Mononuclear cell (primary cell): ENCODE measurements around the gene ITGA11. TPM values are rescaled to one million over a fixed set of nuclear protein-coding genes. Genes with fewer than 3 reads are reported as not detected.

ENCODE experiments used
- H3K27me3 ChIP-seq: 2 replicates; pipeline ENCODE4 v1.6.0; 2011; ENCODE audit warnings: low read length, control low read depth; ENCODE audit not compliant: insufficient read depth
- H3K4me1 ChIP-seq: 2 replicates; pipeline ENCODE4 v1.5.1; 2011; ENCODE audit warnings: mild to moderate bottlenecking, low read length, control low read depth; ENCODE audit not compliant: insufficient read depth
- H3K4me3 ChIP-seq: 2 replicates; pipeline ENCODE4 v1.5.1; 2011; ENCODE audit warnings: mild to moderate bottlenecking, low read length, moderate library complexity
- H3K9me3 ChIP-seq: 2 replicates; pipeline ENCODE4 v1.5.1; 2011; ENCODE audit warnings: low read depth, mild to moderate bottlenecking, control low read depth, low read length
- total RNA-seq: library from RNA; depleted of rRNA; stranded (reverse); fragments of >200 nt; gene quantifications from one replicate; pipeline ENCODE4 v1.2.3, GENCODE V29; 2012

Gene ITGA11
- total RNA-seq, 1 donor: under 0.01 TPM

- Histone ChIP-seq H3K27me3 (no peaks in the 10 kb centered on the region), H3K9me3 (no peaks in the 10 kb centered on the region), H3K4me1 (peaks cover 6% of the 10 kb centered on the region), H3K4me3 (no peak overlapping the region)
These were observed 87.4 kb downstream of the ITGA11 start for GRCh38 chr15:68344600-68344999.

- H3K4me1 ChIP-seq: peaks cover 6% of the 10 kb centered on the region
These were observed 88.3 kb downstream of the ITGA11 start for GRCh38 chr15:68343579-68344225.

GRCh38 chr15:68341760-68342725, 89.9 kb downstream of the ITGA11 start:
- Histone ChIP-seq H3K9me3 (no peaks in the 10 kb centered on the region), H3K4me1 (peaks cover 6% of the 10 kb centered on the region), H3K27me3 (no peaks in the 10 kb centered on the region), H3K4me3 (no peak overlapping the region)

More at GRCh38 chr15:68343579-68344225, 88.3 kb downstream of the ITGA11 start:
- no peaks in the 10 kb centered on the region for H3K27me3 ChIP-seq
- no peaks in the 10 kb centered on the region for H3K9me3 ChIP-seq
- H3K4me3 ChIP-seq: no peak overlapping the region

GRCh38 chr15:68340726-68341671, 91.0 kb downstream of the ITGA11 start:
- H3K4me3 ChIP-seq: no peak overlapping the region
- H3K4me1 ChIP-seq: peaks cover 6% of the 10 kb centered on the region
- H3K9me3 ChIP-seq: no peaks in the 10 kb centered on the region

GRCh38 chr15:68339481-68339880, 92.5 kb downstream of the ITGA11 start:
- no peak overlapping the region for H3K4me3 ChIP-seq
- H3K27me3 ChIP-seq: no peaks in the 10 kb centered on the region

More at GRCh38 chr15:68340726-68341671, 91.0 kb downstream of the ITGA11 start:
- no peaks in the 10 kb centered on the region for H3K27me3 ChIP-seq

GRCh38 chr15:68337826-68338225, 94.1 kb downstream of the ITGA11 start:
- Histone ChIP-seq H3K9me3 (no peaks in the 10 kb centered on the region), H3K4me1 (peaks cover 6% of the 10 kb centered on the region), H3K27me3 (no peaks in the 10 kb centered on the region), H3K4me3 (no peak overlapping the region)

More at GRCh38 chr15:68339481-68339880, 92.5 kb downstream of the ITGA11 start:
- H3K9me3 ChIP-seq: no peaks in the 10 kb centered on the region
- H3K4me1 ChIP-seq: peaks cover 6% of the 10 kb centered on the region

- no peak overlapping the region for H3K4me3 ChIP-seq
- H3K9me3 ChIP-seq: no peaks in the 10 kb centered on the region
- H3K27me3 ChIP-seq: no peaks in the 10 kb centered on the region
- peaks cover 1% of the 10 kb centered on the region for H3K4me1 ChIP-seq
These were observed 95.4 kb downstream of the ITGA11 start for GRCh38 chr15:68336516-68336915.

- H3K9me3 ChIP-seq: no peaks in the 10 kb centered on the region
- no peaks in the 10 kb centered on the region for H3K27me3 ChIP-seq
- no peaks in the 10 kb centered on the region for H3K4me1 ChIP-seq
- H3K4me3 ChIP-seq: no peak overlapping the region
These were observed 96.3 kb downstream of the ITGA11 start for GRCh38 chr15:68335655-68336054.

GRCh38 chr15:68335251-68335650, 96.7 kb downstream of the ITGA11 start:
- Histone ChIP-seq H3K4me3 (no peak overlapping the region), H3K27me3 (no peaks in the 10 kb centered on the region), H3K9me3 (no peaks in the 10 kb centered on the region), H3K4me1 (no peaks in the 10 kb centered on the region)

- no peak overlapping the region for H3K4me3 ChIP-seq
- H3K9me3 ChIP-seq: no peaks in the 10 kb centered on the region
- H3K27me3 ChIP-seq: no peaks in the 10 kb centered on the region
- H3K4me1 ChIP-seq: no peaks in the 10 kb centered on the region
These were observed 97.3 kb downstream of the ITGA11 start for GRCh38 chr15:68334661-68335124.

- Histone ChIP-seq H3K4me3 (no peak overlapping the region), H3K27me3 (no peaks in the 10 kb centered on the region), H3K4me1 (no peaks in the 10 kb centered on the region), H3K9me3 (no peaks in the 10 kb centered on the region)
These were observed 98.0 kb downstream of the ITGA11 start for GRCh38 chr15:68333775-68334470.

GRCh38 chr15:68332266-68332665, 99.7 kb downstream of the ITGA11 start:
- H3K4me3 ChIP-seq: no peak overlapping the region
- H3K9me3 ChIP-seq: no peaks in the 10 kb centered on the region
- H3K4me1 ChIP-seq: no peaks in the 10 kb centered on the region
- no peaks in the 10 kb centered on the region for H3K27me3 ChIP-seq

- H3K9me3 ChIP-seq: no peaks in the 10 kb centered on the region
- no peaks in the 10 kb centered on the region for H3K27me3 ChIP-seq
- H3K4me1 ChIP-seq: no peaks in the 10 kb centered on the region
- no peak overlapping the region for H3K4me3 ChIP-seq
These were observed 101.1 kb downstream of the ITGA11 start for GRCh38 chr15:68330901-68331300.

- Histone ChIP-seq H3K9me3 (no peaks in the 10 kb centered on the region), H3K4me3 (no peak overlapping the region), H3K4me1 (no peaks in the 10 kb centered on the region), H3K27me3 (no peaks in the 10 kb centered on the region)
These were observed 101.5 kb downstream of the ITGA11 start for GRCh38 chr15:68330416-68330815.
